LNCaP clone FGC (cell line): Measurements from ENCODE around the gene ZNF165.

ENCODE experiments used
- DNase-seq: peaks from one replicate; pipeline ENCODE4 v3.0.0-alpha.2; 2011; ENCODE audit warnings: low read depth
- H3K4me3 ChIP-seq: 2 replicates; pipeline ENCODE4 v1.5.1; 2011; ENCODE audit warnings: mild to moderate bottlenecking, low read depth, low read length, control low read depth
- TF ChIP-seq, protein P1 (sequence below): IDR thresholded peaks from 2 replicates; pipeline ENCODE4 v1.5.1; 2012; ENCODE audit warnings: mild to moderate bottlenecking; ENCODE audit not compliant: control insufficient read depth, insufficient read depth; ENCODE audit errors: extremely low read depth

ZNF165 gene

DNA sequence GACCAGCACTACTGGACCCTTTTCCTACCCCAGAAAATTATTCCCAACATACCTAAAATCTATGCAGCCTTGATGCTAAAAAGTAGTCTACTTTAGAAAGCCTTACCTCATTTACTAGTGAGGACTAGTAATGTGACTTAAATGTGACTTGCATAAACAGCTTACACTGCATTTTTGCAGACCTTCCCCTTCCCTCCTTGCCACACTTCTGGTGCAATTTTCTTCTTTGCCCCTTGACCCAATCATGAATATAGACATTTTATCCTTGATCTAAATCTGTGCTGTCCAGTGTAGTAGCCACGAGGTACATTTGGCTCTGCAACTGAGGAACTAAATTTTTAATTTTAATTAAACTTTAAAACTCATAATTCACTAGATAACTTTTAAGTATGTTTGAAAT is 54.3 kb downstream of the ZNF165 start:
- TF ChIP-seq, protein P1, sequence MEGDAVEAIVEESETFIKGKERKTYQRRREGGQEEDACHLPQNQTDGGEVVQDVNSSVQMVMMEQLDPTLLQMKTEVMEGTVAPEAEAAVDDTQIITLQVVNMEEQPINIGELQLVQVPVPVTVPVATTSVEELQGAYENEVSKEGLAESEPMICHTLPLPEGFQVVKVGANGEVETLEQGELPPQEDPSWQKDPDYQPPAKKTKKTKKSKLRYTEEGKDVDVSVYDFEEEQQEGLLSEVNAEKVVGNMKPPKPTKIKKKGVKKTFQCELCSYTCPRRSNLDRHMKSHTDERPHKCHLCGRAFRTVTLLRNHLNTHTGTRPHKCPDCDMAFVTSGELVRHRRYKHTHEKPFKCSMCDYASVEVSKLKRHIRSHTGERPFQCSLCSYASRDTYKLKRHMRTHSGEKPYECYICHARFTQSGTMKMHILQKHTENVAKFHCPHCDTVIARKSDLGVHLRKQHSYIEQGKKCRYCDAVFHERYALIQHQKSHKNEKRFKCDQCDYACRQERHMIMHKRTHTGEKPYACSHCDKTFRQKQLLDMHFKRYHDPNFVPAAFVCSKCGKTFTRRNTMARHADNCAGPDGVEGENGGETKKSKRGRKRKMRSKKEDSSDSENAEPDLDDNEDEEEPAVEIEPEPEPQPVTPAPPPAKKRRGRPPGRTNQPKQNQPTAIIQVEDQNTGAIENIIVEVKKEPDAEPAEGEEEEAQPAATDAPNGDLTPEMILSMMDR: no peak
- DNase-seq: no peak
- no peak overlapping the region for H3K4me3 ChIP-seq

DNA sequence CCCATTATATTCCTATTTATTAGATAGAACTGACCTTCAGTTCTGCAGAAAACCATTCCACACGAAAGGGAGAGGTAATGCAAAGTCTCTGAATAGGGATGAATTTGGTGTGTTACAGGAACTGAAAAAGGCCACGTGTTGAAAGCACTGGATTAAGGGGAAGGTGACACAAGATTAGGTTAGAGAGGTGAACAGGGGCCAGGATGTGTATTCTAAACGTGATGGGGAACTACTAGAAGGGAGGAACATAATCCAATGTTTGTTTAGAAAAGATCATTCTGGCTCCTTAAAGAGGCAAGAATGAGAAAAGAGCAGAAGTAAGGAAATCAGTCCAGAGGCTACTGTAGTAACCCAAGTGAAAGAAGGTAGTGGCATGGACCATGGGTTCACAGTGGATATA is 55.0 kb downstream of the ZNF165 start:
- DNase-seq: no peak
- TF ChIP-seq, protein P1: no peak
- H3K4me3 ChIP-seq: no peak overlapping the region

DNA sequence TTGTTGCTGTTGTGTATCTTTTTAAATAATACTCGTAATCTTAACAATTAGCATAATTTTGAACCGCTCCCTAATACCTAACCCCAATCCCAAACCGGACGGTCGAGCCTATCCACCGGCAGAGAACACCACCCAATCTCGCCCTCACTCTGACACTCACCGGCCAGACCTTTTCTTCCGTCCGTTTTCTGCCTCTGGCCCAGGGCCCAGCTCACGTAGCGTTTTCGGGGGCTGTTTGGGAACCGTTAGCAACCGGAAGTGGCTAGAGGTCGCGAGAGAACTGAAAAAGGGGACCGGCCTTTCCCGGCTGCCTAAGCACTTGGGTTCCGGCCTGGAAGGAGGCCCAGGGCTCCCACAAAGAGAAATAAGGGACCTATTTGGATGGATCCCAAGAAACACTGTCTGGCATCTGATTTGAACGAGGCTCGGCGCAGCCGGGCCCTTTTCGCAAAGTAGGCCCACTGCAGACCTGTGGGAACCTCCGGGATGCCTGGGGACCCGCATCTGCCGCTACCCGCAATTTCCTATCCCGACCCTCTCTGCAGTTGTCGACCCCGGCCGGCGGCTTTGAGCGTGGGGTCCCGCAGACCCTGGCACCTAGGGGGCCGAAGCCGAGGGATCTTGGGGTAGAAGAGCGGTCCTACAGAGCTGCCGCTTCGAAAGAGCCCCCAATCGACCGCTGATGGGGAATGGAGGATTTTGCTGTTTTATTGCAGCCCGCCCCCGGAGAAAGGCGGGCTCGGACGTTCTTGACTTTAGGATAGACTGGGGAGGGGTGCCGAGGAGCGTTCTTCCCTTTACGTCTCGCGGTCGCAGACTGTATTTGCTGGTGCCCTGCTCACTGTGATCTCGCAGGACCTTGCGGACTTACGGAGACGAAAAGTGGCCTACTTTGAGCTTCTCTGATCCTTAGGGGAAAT is 56.5 kb downstream of the ZNF165 start:
- TF ChIP-seq, protein P1: no peak
- DNase-seq: peak; percentile 69
- H3K4me3 ChIP-seq: peak overlapping the region; percentile 68

DNA sequence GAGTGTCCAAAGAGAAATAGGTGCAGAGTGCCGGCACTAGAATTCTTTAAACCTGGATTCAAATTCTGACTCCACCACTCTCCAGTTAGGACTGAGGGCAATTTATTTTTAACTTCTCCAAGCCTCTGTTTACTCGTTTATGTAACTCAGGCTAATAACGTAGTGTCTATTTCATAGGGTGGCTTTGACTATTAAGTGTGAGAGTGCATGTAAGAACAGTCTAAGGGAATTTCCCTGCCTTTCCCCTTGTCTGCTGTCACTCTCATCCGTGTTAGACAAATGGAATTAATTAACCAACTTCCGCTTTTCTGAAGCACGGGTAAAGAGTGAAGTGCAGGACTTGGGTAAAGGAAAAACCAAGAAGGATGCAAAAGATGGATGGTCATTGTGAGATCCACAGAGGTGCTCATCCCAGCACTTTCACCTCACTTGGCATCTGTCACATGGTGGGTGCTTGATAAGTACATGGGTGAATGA is 57.2 kb downstream of the ZNF165 start:
- TF ChIP-seq, protein P1: no peak
- DNase-seq: no peak
- peak overlapping the region; percentile 68 for H3K4me3 ChIP-seq
